Measurements from ENCODE around the gene SHROOM3. TPM values are rescaled to one million over a fixed set of nuclear protein-coding genes. Genes with fewer than 3 reads are reported as not detected.

The SHROOM3 gene
- total RNA-seq, 1 donor from 2014 or later: 6.9 TPM

- Histone ChIP-seq H3K27me3 (no peaks in the 10 kb centered on the region), H3K4me1 (peaks cover 22% of the 10 kb centered on the region), H3K4me3 (no peak overlapping the region), H3K36me3 (no peaks in the 10 kb centered on the region), H3K9me3 (no peaks in the 10 kb centered on the region), H3K27ac (no peak overlapping the region)
- no peak for DNase-seq (ENCODE audit: extremely low spot score in 2 of 2)
- intact Hi-C loops (cut with DNase I): loop anchor here (10.0 kb wide), 1 partner anchor 527 kb away; the partner anchor contains the start of gene SCARB2
- no peak for TF ChIP-seq POLR2AphosphoS5 (IDR thresholded peaks at IDR 0.05; ENCODE audit: insufficient read depth in 1 of 2, low read depth in 1 of 2)
- TF ChIP-seq CTCF (IDR thresholded peaks at IDR 0.05): no peak
- no peak for TF ChIP-seq POLR2A (IDR thresholded peaks at IDR 0.05)
Measured at GRCh38 chr4:76741663-76742020, 306.6 kb downstream of the SHROOM3 start.

- no peak overlapping the region for H3K27ac ChIP-seq
- no peak for DNase-seq (ENCODE audit: extremely low spot score in 2 of 2)
- H3K27me3 ChIP-seq: no peaks in the 10 kb centered on the region
- no peak for TF ChIP-seq POLR2A (IDR thresholded peaks at IDR 0.05)
- no peak for TF ChIP-seq POLR2AphosphoS5 (IDR thresholded peaks at IDR 0.05; ENCODE audit: insufficient read depth in 1 of 2, low read depth in 1 of 2)
- TF ChIP-seq CTCF (IDR thresholded peaks at IDR 0.05): no peak
- H3K9me3 ChIP-seq: no peaks in the 10 kb centered on the region
- no peaks in the 10 kb centered on the region for H3K4me1 ChIP-seq
- H3K36me3 ChIP-seq: no peaks in the 10 kb centered on the region
- H3K4me3 ChIP-seq: no peak overlapping the region
- intact Hi-C loops (cut with DNase I): loop anchor here (10.0 kb wide), 1 partner anchor 530 kb away; the partner anchor contains the start of gene SCARB2
Measured at GRCh38 chr4:76744241-76744921, 309.4 kb downstream of the SHROOM3 start.

- TF ChIP-seq CTCF (IDR thresholded peaks at IDR 0.05): no peak
- no peak for TF ChIP-seq POLR2AphosphoS5 (IDR thresholded peaks at IDR 0.05; ENCODE audit: insufficient read depth in 1 of 2, low read depth in 1 of 2)
- TF ChIP-seq POLR2A (IDR thresholded peaks at IDR 0.05): no peak
- Histone ChIP-seq H3K36me3 (no peaks in the 10 kb centered on the region), H3K9me3 (no peaks in the 10 kb centered on the region), H3K27ac (no peak overlapping the region), H3K4me3 (no peak overlapping the region), H3K4me1 (no peaks in the 10 kb centered on the region), H3K27me3 (no peaks in the 10 kb centered on the region)
- DNase-seq (ENCODE audit: extremely low spot score in 2 of 2): no peak
- intact Hi-C loops (cut with DNase I): loop anchor here (10.0 kb wide), 1 partner anchor 530 kb away; the partner anchor contains the start of gene SCARB2
Measured at GRCh38 chr4:76745240-76745639, 310.2 kb downstream of the SHROOM3 start.

- TF ChIP-seq CTCF (IDR thresholded peaks at IDR 0.05): no peak
- TF ChIP-seq POLR2AphosphoS5 (IDR thresholded peaks at IDR 0.05; ENCODE audit: insufficient read depth in 1 of 2, low read depth in 1 of 2): no peak
- TF ChIP-seq POLR2A (IDR thresholded peaks at IDR 0.05): no peak
- Histone ChIP-seq H3K9me3 (no peaks in the 10 kb centered on the region), H3K27ac (no peak overlapping the region), H3K36me3 (no peaks in the 10 kb centered on the region), H3K4me1 (peaks cover 3% of the 10 kb centered on the region), H3K27me3 (no peaks in the 10 kb centered on the region), H3K4me3 (no peak overlapping the region)
- intact Hi-C loops (cut with DNase I): loop anchor here (10.0 kb wide), 1 partner anchor 533 kb away; the partner anchor contains the start of gene SCARB2
- no peak for DNase-seq (ENCODE audit: extremely low spot score in 2 of 2)
Measured at GRCh38 chr4:76747563-76747962, 312.5 kb downstream of the SHROOM3 start.

- no peaks in the 10 kb centered on the region for H3K9me3 ChIP-seq
- H3K4me1 ChIP-seq: peaks cover 14% of the 10 kb centered on the region
- H3K27me3 ChIP-seq: no peaks in the 10 kb centered on the region
- DNase-seq (ENCODE audit: extremely low spot score in 2 of 2): no peak
- intact Hi-C loops (cut with DNase I): loop anchor here (10.0 kb wide), 1 partner anchor 534 kb away; the partner anchor contains the start of gene SCARB2
- TF ChIP-seq CTCF (IDR thresholded peaks at IDR 0.05) (no peak), POLR2A (IDR thresholded peaks at IDR 0.05) (no peak), POLR2AphosphoS5 (IDR thresholded peaks at IDR 0.05; ENCODE audit: insufficient read depth in 1 of 2, low read depth in 1 of 2) (no peak)
- H3K4me3 ChIP-seq: no peak overlapping the region
- no peaks in the 10 kb centered on the region for H3K36me3 ChIP-seq
- no peak overlapping the region for H3K27ac ChIP-seq
Measured at GRCh38 chr4:76748649-76749048, 313.6 kb downstream of the SHROOM3 start.
